DMS 273 treated with DMSO at 0.1 percent for 48 hours (cell line): Measurements from ENCODE around the gene NSDHL.
"Not testable (repeated sequence)": the region's sequence is repeated elsewhere in the genome, so short reads cannot be mapped to it uniquely, and the experiment has no call there.

ENCODE experiments used
- DNase-seq: peaks from one replicate; lab custom pipeline; 2025; lab: John Stamatoyannopoulos, UW

NSDHL gene

GRCh38 chrX:152895121-152895520 lies 64.3 kb downstream of the NSDHL start:
- no peak for DNase-seq

- DNase-seq, result no peak
Observed at GRCh38 chrX:152895724-152896420, 65.0 kb downstream of the NSDHL start.

- DNase-seq, result no peak
Observed at GRCh38 chrX:152896450-152896849, 65.6 kb downstream of the NSDHL start.

DNA sequence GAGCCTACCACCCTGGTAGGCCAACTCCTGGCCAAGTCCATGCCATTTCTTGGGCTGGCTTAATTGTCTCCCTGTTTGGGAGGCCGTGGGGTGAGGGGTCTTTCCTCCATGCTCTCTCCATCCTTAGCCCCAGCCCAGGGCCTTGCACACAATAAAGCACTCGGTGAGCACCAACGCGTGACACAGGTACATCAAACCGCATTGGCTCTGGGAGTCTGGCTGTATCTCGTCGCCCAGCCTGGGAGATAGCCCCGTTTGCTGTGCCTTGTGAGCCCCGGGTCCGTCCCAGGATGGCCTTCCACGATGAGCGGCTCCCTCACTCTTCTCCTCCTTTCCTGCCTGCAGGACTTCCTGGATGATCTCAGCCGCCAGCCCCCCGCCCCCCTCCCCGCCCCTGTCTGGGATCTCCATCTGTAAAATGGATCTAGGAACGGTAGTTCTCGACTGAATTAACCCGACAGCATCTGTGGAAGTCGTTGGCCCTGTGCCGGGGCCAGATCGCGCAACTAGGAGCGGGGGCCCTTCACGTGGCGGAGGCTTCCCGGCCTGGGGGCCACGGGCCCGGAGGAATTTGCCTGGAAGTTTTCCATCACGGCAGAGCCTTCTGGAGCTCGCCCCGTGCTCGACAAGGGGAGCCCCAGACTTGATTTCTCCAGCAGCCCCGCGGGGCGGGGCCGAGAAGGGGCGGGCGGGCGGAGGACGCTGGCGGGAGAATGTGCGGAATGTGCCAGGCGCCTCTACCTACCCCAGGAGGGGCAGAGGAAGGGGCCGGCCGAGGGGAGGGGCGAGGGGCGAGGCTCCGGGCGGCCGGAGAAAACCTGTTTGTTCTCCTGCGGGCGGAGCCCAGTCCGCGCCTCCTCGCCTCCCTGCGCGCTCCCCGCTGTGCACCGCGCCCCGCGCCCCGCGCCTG lies 66.6 kb downstream of the NSDHL start, which contains the start of gene ZNF185:
Gene ZNF185, plus strand, starts transcription at position 846 of the 910 bp plus-strand sequence. CDS start 16,423 bp downstream, outside the sequence.
- no peak for DNase-seq

- no peak for DNase-seq
Observed at GRCh38 chrX:152898442-152898841, 67.6 kb downstream of the NSDHL start.

GRCh38 chrX:152899111-152899873 lies 68.4 kb downstream of the NSDHL start:
- DNase-seq, result no peak

GRCh38 chrX:152899874-152900719 lies 69.2 kb downstream of the NSDHL start:
- DNase-seq, result no peak

DNA sequence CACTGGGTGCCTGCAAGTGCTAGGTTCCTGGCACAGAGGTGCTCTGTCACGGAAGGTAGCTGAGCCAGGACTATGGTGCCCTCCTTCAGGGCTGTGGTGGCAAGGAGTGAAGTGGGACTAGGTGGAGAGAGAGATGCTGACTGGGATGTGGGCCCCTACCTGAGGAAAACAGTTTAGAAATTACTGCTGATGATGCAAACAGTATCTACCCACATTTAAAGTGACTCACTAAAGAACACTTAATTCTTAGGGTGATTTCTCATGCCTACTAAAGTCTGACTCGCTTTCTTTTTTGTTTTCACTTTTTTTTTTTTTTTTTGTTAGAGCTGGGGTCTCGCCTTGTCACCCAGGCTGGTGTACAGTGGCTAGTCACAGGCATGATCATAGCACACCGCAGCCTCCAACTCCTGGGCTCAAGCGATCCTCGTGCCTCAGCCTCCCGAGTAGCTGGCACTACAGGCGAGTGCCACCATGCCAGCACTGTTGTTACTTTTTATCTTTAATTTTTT lies 70.1 kb downstream of the NSDHL start:
- DNase-seq, result no peak

- no peak for DNase-seq
Observed at GRCh38 chrX:152901816-152902501, 71.1 kb downstream of the NSDHL start.

- no peak for DNase-seq
Observed at GRCh38 chrX:152902502-152902820, 71.6 kb downstream of the NSDHL start.

GRCh38 chrX:152903589-152903988 lies 72.7 kb downstream of the NSDHL start:
- no peak for DNase-seq

DNA sequence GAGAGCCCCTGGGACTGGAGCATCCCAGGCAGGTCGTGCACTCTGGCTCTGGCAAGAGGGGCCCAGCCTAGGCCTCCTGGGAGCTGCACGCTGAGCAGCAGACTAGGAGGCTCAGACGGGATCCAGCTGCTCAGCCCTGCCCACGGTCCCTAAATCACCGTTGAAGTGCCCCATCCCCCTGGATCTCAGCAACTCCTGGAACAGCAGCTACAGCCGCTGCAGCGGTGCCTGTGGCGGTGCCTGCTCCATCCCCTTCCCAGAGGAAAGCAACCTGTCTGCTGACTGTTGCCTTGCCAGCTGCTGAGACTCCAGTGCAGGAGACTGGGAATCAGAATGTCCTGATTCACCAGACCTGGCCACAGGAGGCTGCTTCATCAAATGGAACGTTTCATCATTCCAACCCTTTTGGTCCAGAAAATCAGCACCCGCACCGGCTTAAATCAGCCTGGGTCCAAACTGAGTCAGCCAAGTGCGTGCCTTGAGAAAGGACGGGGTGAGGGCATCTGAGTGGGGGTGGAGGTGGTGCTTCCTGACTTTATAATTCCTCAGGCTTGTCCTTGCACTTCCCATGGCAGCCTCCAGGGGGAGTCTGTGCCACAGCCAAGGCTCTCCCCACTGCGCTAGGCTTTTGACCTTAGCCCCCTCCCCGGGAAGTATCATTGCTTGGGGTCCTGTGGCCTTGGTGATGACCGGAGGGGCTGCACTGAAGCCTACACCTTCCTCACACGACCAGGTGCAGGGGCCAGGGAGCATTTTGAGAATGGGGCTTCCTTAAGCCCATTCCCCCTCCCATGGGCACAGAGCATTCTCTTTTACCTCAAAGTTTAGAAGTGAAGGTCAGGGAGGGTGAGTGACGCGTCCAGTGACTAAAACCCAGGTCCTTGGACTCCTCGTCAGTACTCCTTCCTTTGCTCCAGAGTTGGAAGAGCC lies 73.6 kb downstream of the NSDHL start:
- DNase-seq, result peak; percentile 26

- DNase-seq, result peak; percentile 88
Observed at GRCh38 chrX:152905081-152905420, 74.2 kb downstream of the NSDHL start.

DNA sequence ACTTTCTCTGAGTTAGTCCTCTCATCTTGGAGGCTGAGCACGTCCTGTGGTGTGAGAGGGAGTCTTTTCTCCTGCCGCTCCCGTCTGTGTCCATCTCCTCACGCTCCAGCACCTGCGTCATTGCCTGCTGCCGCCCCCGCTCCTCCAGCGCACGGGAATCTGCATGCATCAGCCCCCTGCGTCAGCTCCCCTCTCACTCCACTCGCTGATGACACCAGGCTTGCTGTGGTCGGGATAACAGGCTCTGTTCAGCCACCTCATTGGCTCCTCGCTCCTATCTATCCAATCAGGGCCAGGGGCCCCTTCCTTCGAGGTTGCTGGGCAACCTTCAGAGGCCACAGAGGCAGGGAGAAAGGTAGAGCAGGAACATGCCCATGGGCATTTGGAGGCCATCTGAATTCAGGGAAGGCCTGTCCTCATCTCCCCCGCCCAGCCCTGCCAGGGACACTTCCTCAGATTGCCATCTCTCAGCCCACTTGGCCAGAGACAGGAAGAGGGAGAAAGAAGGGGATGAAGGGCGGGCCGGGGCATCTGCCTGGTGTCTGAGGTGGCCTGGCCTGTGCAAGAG lies 76.3 kb downstream of the NSDHL start:
- no peak for DNase-seq

DNA sequence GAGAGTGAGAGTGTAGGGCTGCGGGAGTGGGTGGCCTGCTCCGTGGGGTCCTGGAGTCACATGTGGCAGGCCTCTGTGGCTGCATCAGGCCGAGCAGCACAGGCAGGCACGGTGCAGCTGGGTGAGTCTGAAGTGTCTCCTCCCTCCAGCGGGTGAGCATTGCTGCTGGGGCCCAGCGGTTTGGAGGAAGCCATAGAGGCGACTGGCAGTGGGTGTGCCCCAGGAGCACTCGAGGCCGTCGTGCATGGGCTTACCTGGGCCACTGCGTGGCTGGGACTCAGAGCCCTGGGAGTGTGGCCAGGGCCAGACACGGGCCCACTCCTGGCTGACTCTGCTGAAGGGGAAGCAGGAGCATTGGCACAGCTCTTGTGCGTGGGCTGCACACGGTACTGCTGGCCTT lies 77.6 kb downstream of the NSDHL start:
- DNase-seq, result no peak

DNA sequence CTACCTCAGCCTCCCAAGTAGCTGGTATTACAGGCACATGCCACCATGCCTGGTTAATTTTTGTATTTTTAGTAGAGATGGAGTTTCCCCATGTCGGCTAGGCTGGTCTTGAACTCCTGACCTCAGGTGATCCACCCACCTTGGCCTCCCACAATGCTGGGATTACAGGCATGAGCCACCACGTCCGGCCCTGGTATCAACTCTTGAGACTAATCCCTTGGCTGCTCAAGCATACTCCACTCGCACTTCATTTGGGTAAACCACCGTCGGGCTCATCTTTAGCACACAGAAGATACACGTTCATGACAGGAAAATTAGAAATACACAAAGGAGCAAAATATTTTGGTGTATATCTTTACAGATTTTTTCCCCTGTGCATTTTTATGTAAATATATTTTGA lies 79.2 kb downstream of the NSDHL start:
- DNase-seq, result not testable (repeated sequence)

DNA sequence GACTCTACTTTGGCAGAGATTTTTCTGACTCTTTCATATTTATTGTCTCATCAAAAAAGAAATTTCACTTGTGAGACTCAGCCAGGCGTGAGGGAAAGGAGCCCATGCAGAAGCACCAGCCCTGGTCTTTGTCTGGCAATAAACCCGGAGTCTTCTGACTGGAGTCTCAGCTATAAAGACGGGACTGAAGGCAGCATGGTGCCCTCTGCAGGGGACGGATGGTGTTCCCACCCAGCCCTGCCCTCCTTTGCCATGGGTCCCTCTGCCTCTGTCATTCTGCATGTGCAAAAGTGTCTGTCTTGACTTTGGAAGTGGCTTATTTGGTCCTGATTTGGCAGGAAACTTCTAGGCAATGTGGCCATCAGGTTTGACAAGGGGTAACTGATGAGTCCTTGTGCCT lies 81.2 kb downstream of the NSDHL start:
- no peak for DNase-seq

DNA sequence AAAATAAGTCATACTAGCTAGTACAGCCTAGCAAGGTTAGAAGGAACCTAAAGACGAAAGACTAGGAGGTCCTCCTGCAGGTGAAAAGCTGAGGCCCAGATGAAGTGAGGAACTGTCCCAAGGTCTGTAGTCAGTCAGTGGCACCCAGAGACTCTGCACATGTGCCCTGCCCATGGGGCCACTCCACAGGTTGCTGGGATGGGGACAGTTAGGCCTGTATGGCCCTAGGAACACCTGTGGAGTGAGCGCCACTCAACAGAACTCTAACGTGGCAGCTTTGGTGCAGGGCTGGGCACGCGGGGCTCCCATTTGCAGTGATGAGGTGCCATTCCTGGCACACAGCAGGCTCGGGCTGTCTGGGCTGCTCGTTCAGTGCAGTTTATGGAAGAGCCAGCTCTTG lies 81.8 kb downstream of the NSDHL start:
- no peak for DNase-seq

GRCh38 chrX:152913346-152913745 lies 82.5 kb downstream of the NSDHL start:
- no peak for DNase-seq
